ENCODE data around the gene CPNE8. TPM values are rescaled to one million over a fixed set of nuclear protein-coding genes. Genes with fewer than 3 reads are reported as not detected.

Gene CPNE8
- total RNA-seq, 6 experiments from 2014 or later: 8.6 to 21.1 (median 16.3) TPM

- ATAC-seq (no peak), DNase-seq (no peak)
- H3K36me3 ChIP-seq: no peaks in the 10 kb centered on the region
- peaks cover 0 to 6% (median 0%) of the 10 kb centered on the region in 4 donors for H3K4me1 ChIP-seq
- no peak overlapping the region for H3K27ac ChIP-seq
- H3K27me3 ChIP-seq: no peaks in the 10 kb centered on the region
- TF ChIP-seq POLR2A (IDR thresholded peaks at IDR 0.05) (no peak), CTCF (IDR thresholded peaks at IDR 0.05) (no peak)
- 61% methylated on average over 2 of the region's 2 CpGs for WGBS (ENCODE audit: insufficient coverage, low coverage, low lambda C conversion rate, missing lambda C conversion rate)
- no peaks in the 10 kb centered on the region for H3K9me3 ChIP-seq
- no peak overlapping the region for H3K4me3 ChIP-seq
- intact Hi-C loops (cut with DNase I): no loop called here
Measured at GRCh38 chr12:38669530-38669929, 235.9 kb downstream of the CPNE8 start.

GRCh38 chr12:38669081-38669480 lies 236.3 kb downstream of the CPNE8 start:
- DNase-seq (no peak), ATAC-seq (no peak)
- WGBS (ENCODE audit: insufficient coverage, low coverage, low lambda C conversion rate, missing lambda C conversion rate): 100% methylated on average over 1 of the region's 1 CpG
- no peaks in the 10 kb centered on the region for H3K36me3 ChIP-seq
- no peaks in the 10 kb centered on the region for H3K9me3 ChIP-seq
- H3K4me3 ChIP-seq: no peak overlapping the region
- H3K4me1 ChIP-seq: peaks cover 0 to 6% (median 0%) of the 10 kb centered on the region in 4 donors
- TF ChIP-seq CTCF (IDR thresholded peaks at IDR 0.05): no peak
- TF ChIP-seq POLR2A (IDR thresholded peaks at IDR 0.05): no peak
- no peaks in the 10 kb centered on the region for H3K27me3 ChIP-seq
- H3K27ac ChIP-seq: no peak overlapping the region
- intact Hi-C loops (cut with DNase I): no loop called here

GRCh38 chr12:38666425-38666824 lies 239.0 kb downstream of the CPNE8 start:
- H3K9me3 ChIP-seq: peaks cover 0 to 9% (median 0%) of the 10 kb centered on the region in 4 donors

GRCh38 chr12:38664661-38665269 lies 240.6 kb downstream of the CPNE8 start:
- ATAC-seq (peak; percentile 80 to 90 (median 83)), DNase-seq (no peak)
- no peaks in the 10 kb centered on the region for H3K36me3 ChIP-seq
- peaks cover 0 to 9% (median 0%) of the 10 kb centered on the region in 4 donors for H3K9me3 ChIP-seq
- H3K4me3 ChIP-seq: no peak overlapping the region
- H3K27ac ChIP-seq: no peak overlapping the region
- no peaks in the 10 kb centered on the region for H3K27me3 ChIP-seq
- H3K4me1 ChIP-seq: peaks cover 0 to 6% (median 0%) of the 10 kb centered on the region in 4 donors
- TF ChIP-seq POLR2A (IDR thresholded peaks at IDR 0.05) (no peak), CTCF (IDR thresholded peaks at IDR 0.05) (peak; percentile 45 to 65 (median 62))
- intact Hi-C loops (cut with DNase I): no loop called here

More at GRCh38 chr12:38666425-38666824, 239.0 kb downstream of the CPNE8 start:
- H3K4me1 ChIP-seq: peaks cover 0 to 6% (median 0%) of the 10 kb centered on the region in 4 donors
- H3K4me3 ChIP-seq: peak overlapping the region in 2 of 3 donors; percentile 11 to 23
- no peaks in the 10 kb centered on the region for H3K36me3 ChIP-seq
- 52% methylated on average over 6 of the region's 6 CpGs for WGBS (ENCODE audit: insufficient coverage, low coverage, low lambda C conversion rate, missing lambda C conversion rate)
- no peaks in the 10 kb centered on the region for H3K27me3 ChIP-seq
- intact Hi-C loops (cut with DNase I): no loop called here
- ATAC-seq (peak in 3 of 4 donors; percentile 24 to 76 (median 38)), DNase-seq (no peak)
- H3K27ac ChIP-seq: peak overlapping the region in 1 of 3 donors; percentile 16
- TF ChIP-seq POLR2A (IDR thresholded peaks at IDR 0.05) (no peak), CTCF (IDR thresholded peaks at IDR 0.05) (no peak)
